Inferior parietal cortex (tissue), 1 donor: Measurements from ENCODE around the gene KRT6A.
"Not testable (repeated sequence)": the region's sequence is repeated elsewhere in the genome, so short reads cannot be mapped to it uniquely, and the experiment has no call there.

ENCODE experiments used
- DNase-seq: peaks from one replicate; pipeline ENCODE4 v3.0.0-alpha.2; 2016; ENCODE audit errors: extremely low spot score

Gene KRT6A

GRCh38 chr12:52464897-52465296, 28.2 kb downstream of the KRT6A start:
- no peak for DNase-seq

- DNase-seq = no peak
These were observed 31.4 kb downstream of the KRT6A start for GRCh38 chr12:52461693-52462092.

GRCh38 chr12:52458861-52459260, 34.2 kb downstream of the KRT6A start:
- DNase-seq = no peak

- DNase-seq = no peak
These were observed 37.2 kb downstream of the KRT6A start for GRCh38 chr12:52455821-52456220.

- peak; percentile 4 for DNase-seq
These were observed 38.5 kb downstream of the KRT6A start for GRCh38 chr12:52454411-52455201.

GRCh38 chr12:52452101-52452500, 41.0 kb downstream of the KRT6A start, which contains the start of gene KRT6B:
TSS of gene KRT6B (minus strand) at chr12:52452146. CDS start at chr12:52452078, 68 bp downstream.
- DNase-seq = no peak

- DNase-seq = no peak
These were observed 44.8 kb downstream of the KRT6A start for GRCh38 chr12:52448228-52448627.

GRCh38 chr12:52447196-52447595, 45.9 kb downstream of the KRT6A start:
- not testable (repeated sequence) for DNase-seq

GRCh38 chr12:52446367-52447045, 46.6 kb downstream of the KRT6A start:
- no peak for DNase-seq

GRCh38 chr12:52445876-52446275, 47.2 kb downstream of the KRT6A start:
- no peak for DNase-seq

- DNase-seq = no peak
These were observed 48.1 kb downstream of the KRT6A start for GRCh38 chr12:52444647-52445595.

GRCh38 chr12:52443966-52444365, 49.1 kb downstream of the KRT6A start:
- no peak for DNase-seq

- DNase-seq = no peak
These were observed 50.4 kb downstream of the KRT6A start for GRCh38 chr12:52442600-52443061.

- no peak for DNase-seq
These were observed 51.6 kb downstream of the KRT6A start for GRCh38 chr12:52441320-52441911.

GRCh38 chr12:52440821-52441319, 52.2 kb downstream of the KRT6A start:
- no peak for DNase-seq

GRCh38 chr12:52439845-52440244, 53.2 kb downstream of the KRT6A start:
- DNase-seq = no peak

GRCh38 chr12:52439420-52439819, 53.6 kb downstream of the KRT6A start:
- no peak for DNase-seq

GRCh38 chr12:52438305-52439301, 54.5 kb downstream of the KRT6A start:
- no peak for DNase-seq

GRCh38 chr12:52437508-52437907, 55.5 kb downstream of the KRT6A start:
- DNase-seq = no peak
